GM21526 (cell line): ENCODE measurements around the gene CRYGA.
"Not testable (repeated sequence)": the region's sequence is repeated elsewhere in the genome, so short reads cannot be mapped to it uniquely, and the experiment has no call there.

Source experiments
- ATAC-seq: cut with Tn5 transposase; IDR thresholded peaks from one replicate; pipeline ENCODE4 v1.9.1; 2021; ENCODE audit warnings: moderate library complexity; ENCODE audit not compliant: unreplicated experiment, low FRiP score

Gene CRYGA

DNA sequence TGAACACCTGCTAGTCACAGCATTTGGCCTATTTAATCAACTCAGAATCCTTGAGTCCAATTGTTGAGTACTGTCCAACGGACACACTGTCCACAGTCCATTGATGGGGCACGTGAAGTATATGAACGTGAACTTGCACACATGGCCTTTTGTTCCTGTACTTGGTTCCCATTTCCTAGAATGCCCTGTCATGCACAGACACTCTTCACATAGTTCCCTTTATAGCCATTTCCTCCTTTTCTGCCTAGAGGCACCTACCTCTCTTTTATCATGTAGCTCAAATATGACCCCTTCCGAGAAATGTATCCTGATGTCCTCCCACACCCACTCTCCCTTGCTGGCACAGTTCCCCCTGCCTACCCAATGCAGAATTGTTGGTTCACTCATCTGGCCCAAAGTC lies 8.7 kb upstream of the CRYGA start:
- no peak for ATAC-seq

GRCh38 chr2:208164951-208165755 lies 1.8 kb upstream of the CRYGA start:
- ATAC-seq = no peak

- ATAC-seq = no peak
These were observed 7.0 kb downstream of the CRYGA start for GRCh38 chr2:208156439-208156838.

GRCh38 chr2:208153156-208153555 lies 10.2 kb downstream of the CRYGA start:
- ATAC-seq = no peak

GRCh38 chr2:208150956-208151355 lies 12.4 kb downstream of the CRYGA start:
- ATAC-seq = no peak

GRCh38 chr2:208150094-208150493 lies 13.3 kb downstream of the CRYGA start:
- no peak for ATAC-seq

DNA sequence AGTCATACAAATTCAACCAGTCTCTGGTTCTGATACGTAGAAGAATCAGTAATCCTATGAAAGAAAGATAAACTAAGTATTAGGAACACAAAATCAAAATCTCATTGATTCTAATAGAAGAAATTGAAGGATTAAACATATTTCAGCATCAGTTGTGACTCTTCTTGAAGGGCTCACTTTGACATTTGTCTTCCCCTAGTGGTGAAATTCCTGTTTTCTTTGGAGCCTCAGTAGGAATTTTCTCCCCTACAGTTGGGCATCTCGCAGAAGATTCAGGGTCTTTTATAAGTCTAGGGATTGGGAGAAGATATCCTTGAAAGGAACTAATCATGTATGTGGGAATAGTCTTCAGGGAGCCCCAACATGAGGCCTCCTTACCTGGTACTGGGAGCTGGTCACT lies 14.6 kb downstream of the CRYGA start:
- no peak for ATAC-seq

- ATAC-seq = no peak
These were observed 15.6 kb downstream of the CRYGA start for GRCh38 chr2:208147759-208148158.

DNA sequence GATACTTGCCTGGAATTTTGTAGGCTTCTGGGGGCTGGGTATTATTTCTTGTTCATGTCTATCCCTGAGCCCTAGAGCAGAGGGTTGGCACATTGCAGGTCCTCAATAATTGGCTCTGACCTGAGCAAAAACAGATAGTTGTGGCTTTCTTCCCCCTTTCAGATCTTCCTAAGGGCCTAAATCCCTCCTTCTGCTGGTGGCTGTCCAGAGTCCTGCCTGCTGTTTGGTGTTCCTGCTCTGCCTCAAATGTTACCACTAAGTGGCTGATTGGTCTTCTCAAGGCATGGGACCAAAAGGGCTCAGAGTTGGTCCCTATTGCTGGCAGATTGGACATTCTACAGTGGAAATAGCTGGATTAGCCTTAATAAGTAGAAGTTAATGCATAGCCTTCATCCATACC lies 16.4 kb downstream of the CRYGA start:
- ATAC-seq = no peak

DNA sequence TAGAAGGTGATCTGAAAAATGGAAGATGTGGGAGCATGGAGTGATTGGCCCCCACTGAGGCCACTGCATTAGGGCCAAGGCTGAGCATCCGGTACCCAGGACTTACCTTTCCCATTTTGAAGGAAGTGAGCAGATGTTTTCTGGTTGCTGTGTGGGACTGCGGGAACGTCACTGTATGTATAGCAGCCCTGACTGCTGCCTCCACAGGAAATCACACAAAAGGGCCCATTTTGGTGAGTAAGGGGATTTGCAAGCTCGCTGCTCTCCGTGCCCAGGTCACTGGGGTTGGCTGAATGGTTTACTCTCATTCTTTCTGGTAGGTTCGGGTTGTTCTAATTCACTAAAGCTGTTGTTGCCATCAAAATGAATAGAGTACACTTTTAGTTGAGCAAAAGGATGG lies 17.4 kb downstream of the CRYGA start, which contains the start of gene CRYGB:
TSS of gene CRYGB (minus strand) at position 153 of the 400 bp plus-strand sequence. CDS start at position 115, 38 bp downstream.
- no peak for ATAC-seq

- ATAC-seq = no peak
These were observed 20.2 kb downstream of the CRYGA start for GRCh38 chr2:208142925-208143799.

- ATAC-seq = no peak
These were observed 21.0 kb downstream of the CRYGA start for GRCh38 chr2:208142240-208142924.

- ATAC-seq = no peak
These were observed 23.9 kb downstream of the CRYGA start for GRCh38 chr2:208139447-208139846.

- not testable (repeated sequence) for ATAC-seq
These were observed 25.1 kb downstream of the CRYGA start for GRCh38 chr2:208138334-208138733.

DNA sequence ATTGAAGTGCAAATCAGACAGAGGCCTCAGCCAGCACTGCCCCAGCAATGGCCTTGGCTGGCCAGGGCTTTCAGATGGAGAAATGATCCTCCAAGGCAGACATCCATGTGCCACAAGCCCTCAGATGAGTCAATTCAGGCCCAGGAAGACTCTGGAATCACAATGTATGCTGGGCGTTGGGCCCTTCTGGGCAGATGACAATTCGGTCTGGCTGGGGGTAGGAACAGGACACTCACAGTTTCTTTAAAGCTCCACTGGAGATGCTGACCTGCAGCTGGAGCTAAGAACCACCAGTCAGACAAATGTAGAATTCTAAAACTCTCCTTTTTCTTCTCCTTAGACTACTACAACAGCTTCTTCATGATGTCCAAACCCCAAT lies 26.7 kb downstream of the CRYGA start:
- ATAC-seq = no peak

GRCh38 chr2:208135794-208136715 lies 27.3 kb downstream of the CRYGA start:
- no peak for ATAC-seq

- no peak for ATAC-seq
These were observed 28.3 kb downstream of the CRYGA start for GRCh38 chr2:208134928-208135586.

DNA sequence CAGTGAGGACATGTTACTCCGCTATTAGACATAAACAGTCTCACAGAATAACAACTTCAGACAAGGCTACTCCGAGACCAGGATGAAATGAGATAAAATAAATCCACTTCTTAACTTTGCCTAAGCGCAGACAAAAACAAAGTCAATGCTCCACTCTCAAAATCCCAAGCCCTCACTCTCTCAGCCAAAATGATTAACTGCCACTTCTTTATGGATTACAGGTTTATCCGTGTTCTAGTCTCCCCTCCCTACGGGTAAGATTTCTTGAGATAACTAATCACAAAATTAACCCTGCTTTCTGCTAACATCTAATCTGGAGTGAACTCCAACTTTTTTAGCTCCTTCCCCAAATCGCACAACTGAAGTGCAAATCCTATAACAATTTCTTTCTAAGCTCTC lies 32.7 kb downstream of the CRYGA start:
- no peak for ATAC-seq
